Stimulated activated naive CD4-positive, alpha-beta T cell (primary cell): ENCODE measurements around the gene PILRA.
"Not testable (repeated sequence)": the region's sequence is repeated elsewhere in the genome, so short reads cannot be mapped to it uniquely, and the experiment has no call there.

ENCODE experiments used
- DNase-seq, 6 experiments: peaks; one replicate each; lab custom pipeline; 2025; lab: John Stamatoyannopoulos, UW

PILRA gene

DNA sequence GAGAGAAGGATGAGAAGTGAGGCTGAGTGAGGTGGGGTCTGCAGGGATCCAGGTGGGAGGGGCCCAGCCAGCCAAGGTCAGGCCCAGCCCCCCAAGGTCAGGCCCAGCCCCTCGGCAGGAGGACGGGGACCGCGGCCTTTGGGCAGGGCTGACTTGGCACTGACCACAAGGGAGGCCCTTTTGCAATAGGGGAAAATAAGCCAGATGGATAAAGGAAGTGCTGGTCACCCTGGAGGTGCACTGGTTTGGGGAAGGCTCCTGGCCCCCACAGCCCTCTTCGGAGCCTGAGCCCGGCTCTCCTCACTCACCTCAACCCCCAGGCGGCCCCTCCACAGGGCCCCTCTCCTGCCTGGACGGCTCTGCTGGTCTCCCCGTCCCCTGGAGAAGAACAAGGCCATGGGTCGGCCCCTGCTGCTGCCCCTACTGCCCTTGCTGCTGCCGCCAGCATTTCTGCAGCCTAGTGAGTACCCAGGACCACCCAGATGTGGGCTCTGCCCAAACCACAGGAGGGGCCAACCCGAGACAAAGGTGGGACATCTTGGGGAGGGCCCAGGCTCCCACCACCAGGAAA, at the start of gene PILRA:
TSS of gene PILRA (plus strand) at position 227 of the 571 bp plus-strand sequence. CDS start at position 397, 170 bp downstream.
- no peak for DNase-seq

DNA sequence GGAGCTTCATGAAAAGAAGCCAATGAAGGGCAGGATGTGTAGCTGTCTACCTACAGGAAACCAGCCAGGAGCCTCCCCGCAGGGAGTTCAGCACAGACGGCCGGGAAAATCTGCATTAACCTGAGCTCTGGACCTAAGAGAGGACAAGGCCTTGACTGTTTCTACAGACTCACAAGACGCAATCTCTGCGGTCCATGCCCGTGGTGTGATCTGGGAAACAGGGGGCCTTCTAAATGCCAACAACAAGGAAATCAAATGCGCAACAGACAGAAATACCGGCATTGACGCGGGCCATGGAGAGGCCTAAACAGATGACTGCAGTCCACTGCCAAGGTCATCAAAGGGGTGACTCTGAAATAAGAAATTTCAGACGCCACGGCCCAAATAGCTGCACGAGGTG, 49.1 kb upstream of the PILRA start:
- DNase-seq, result not testable (repeated sequence)

DNA sequence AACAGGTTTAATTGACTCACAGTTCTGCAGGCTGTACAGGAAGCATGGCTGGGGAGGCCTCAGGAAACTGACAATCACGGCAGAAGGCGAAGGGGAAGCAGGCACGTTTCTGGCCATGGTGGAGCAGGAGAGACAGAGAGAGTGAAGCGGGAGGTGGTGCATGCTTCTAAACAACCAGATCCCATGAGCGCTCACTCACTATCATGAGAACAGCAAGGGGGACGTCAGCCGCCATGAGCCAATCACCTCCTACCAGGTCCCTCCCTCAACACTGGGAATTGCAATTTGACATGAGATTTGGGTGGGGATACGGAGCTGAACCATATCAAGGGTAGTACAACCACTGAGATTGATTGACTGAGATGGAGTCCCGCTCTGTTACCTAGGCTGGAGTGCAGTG, 47.6 kb upstream of the PILRA start:
- DNase-seq, result not testable (repeated sequence)

GRCh38 chr7:100326914-100327313, 46.4 kb upstream of the PILRA start:
- not testable (repeated sequence) for DNase-seq

GRCh38 chr7:100335566-100336466, 37.5 kb upstream of the PILRA start:
- DNase-seq, result peak; percentile 72 to 91 (median 82)

- not testable (repeated sequence) for DNase-seq
Observed at GRCh38 chr7:100338083-100338696, 35.1 kb upstream of the PILRA start.

DNA sequence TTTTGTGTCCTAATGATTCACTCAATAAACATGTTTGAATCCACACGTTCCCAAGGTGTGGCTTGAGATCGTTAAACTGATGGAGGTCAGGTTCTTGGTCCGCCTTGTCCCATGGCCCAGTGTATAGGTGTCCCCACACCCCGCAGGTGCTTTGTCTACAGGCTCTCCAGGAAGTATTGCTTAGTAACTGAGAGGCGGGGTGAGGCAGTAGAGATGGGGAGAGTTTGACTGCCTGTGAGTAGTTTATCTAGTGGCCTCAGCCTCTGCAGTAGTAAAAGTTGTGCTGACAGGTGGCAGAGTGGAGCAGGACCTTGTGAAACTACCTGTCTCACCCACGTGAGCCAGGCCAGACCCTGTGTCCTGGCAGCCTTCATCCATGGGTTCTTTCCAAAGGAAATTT, 32.0 kb upstream of the PILRA start:
- DNase-seq, result not testable (repeated sequence)

DNA sequence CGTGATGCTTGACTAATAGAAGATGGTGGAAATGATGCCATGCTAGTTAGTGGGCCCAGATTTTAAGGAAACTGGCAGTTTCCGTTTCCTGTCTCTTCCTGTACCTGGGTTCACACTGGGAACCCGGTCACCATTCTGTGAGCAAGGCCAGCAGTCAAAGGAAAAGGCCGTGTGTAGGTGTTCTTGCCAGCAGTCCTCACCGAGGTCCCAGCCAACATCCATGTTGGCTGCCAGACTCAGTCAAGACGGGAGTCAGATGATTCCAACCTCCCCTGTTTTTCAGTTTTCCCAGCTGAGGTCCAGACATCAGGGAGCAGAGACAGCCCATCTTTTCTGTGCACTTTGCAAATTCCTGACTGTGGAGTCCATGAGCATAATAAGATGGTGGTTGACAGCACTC, 30.5 kb upstream of the PILRA start:
- DNase-seq, result no peak

GRCh38 chr7:100344124-100344559, 29.1 kb upstream of the PILRA start:
- not testable (repeated sequence) for DNase-seq

GRCh38 chr7:100344560-100345287, 28.6 kb upstream of the PILRA start:
- peak; percentile 69 to 89 (median 83) for DNase-seq

DNA sequence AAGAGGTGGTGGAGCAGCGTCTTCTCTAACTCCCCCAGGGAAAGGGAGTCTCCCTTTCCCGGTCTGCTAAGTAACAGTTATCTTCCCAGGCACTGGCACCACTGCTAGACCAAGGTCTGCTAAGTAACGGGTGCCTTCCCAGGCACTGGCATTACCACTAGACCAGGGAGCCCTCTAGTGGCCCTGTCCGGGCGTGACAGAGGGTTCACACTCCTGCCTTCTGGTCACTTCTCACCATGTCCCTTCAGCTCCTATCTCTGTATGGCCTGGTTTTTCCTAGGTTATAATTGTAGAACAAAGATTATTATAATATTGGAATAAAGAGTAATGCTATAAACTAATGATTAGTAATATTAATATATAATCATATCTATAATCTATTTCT, 28.0 kb upstream of the PILRA start:
- DNase-seq, result peak; percentile 32 to 70 (median 44)

DNA sequence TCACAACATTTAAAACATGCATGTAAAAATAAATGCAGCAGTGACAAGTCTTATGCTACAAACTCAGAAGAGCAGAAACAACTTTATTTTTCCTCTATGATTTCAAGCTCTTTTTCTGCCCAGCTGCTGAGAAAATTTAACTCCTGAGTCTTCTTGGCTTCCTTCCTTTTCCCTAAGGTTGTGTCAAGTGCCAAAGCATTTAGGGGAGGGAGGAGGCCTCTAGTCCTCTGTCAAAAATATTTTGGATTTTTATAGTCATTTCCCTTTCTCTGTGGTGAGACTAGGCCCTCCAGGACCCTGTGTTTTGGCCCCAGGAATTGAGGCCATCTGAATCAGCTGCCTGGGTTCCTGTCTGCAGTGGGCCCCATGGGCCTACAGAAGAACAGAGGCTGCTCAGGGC, 26.4 kb upstream of the PILRA start:
- DNase-seq, result no peak

GRCh38 chr7:100348805-100349204, 24.5 kb upstream of the PILRA start:
- no peak for DNase-seq

GRCh38 chr7:100349757-100350156, 23.5 kb upstream of the PILRA start:
- DNase-seq, result no peak

DNA sequence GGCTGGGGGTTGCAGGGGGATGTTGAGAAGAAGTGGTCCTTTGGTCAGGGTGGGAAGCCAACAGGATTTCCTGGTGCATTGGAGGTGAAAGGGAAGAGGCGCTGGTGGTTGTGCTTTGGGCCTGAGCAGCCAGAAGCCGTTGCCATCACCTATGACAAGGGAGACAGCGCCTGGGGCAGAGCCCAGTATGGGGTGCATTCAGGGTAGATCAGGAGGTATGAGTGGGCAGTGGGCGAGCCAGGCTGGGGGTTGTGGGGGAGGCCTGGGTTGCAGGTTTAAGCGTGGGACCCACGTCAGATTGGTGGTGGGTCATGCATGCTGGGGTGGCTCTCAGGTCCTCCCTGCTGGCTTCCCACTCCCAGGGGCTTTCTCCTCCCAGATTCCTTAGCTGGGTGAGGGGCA, 21.6 kb upstream of the PILRA start:
- no peak for DNase-seq

DNA sequence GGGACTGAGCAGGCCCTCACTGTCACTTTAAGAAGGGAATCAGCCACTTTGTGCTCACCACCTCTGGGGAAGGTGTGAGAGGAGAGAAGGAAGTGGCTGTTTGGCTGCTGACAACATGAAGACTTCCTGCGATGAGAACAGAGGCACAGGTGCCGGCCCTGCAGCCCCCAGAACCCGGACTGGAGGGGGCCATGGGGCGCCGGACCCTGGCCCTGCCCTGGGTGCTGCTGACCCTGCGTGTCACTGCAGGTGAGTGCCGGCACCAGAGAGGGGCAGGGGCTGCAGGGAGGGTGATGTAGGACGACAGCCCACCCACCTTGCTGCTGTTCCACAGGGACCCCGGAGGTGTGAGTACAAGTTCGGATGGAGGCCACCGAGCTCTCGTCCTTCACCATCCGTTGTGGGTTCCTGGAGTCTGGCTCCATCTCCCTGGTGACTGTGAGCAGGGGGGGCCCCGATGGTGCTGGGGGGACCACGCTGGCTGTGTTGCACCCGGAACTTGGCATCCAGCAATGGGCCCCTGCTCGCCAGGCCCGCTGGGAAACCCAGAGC, 21.0 kb upstream of the PILRA start:
- not testable (repeated sequence) for DNase-seq

DNA sequence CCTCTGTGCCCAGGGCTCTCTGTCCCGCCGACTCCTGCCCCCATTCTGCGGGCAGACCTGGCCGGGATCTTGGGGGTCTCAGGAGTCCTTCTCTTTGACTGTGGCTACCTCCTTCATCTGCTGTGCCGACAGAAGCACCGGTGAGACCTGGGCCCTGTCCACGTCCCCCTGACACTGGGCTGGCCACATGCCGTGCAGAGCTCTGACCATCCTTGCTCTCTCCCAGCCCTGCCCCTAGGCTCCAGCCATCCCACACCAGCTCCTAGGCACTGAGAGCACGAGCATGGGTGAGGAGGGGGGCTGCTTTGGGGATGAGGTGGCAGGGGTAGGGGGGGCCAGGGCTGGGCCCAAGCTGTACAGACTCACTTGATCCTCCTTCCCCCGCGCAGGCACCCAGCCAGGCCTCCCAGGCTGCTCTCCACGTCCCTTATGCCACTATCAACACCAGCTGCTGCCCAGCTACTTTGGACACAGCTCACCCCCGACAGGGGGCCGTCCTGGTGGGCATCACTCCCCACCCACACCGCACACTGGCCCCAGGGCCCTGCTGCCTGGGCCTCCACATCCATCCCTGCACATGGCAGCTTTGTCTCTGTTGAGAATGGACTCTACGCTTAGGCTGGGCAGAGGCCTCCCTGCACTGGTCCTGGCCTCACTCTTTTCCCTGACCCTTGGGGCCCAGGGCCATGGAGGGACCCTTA, 20.2 kb upstream of the PILRA start:
- DNase-seq, result no peak

DNA sequence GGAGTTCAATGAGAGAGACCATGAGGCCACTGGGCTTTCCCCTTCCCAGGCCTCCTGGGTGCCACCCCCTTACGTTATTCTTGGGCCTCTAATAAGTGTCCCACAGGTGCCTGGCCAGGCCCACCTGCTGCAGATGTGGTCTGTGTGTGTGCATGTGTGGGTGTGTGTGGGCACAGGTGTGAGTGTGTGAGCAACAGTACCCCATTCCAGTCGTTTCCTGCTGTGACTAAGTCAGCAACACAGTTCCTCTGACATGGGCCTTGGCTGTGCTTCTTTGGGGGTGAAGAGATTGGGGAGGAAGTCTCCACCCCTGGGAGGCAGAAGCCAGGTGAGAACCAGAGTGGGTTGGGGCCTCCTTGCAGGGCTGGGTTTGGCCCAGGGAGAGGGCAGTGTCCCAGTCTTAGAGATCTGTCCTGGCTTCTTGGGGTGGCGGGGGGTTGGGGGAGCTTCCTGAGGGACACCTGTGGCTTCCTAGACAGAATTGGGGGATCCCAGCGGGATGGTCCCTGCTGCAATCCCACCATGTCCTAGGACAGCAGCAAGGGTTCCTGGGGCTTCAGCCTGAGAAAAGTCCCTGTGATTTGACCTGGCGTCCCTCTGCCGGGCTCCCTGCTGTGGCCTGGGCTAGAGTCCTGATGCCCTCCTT, 19.5 kb upstream of the PILRA start:
- no peak for DNase-seq

GRCh38 chr7:100356416-100357068, 16.7 kb upstream of the PILRA start:
- no peak for DNase-seq

DNA sequence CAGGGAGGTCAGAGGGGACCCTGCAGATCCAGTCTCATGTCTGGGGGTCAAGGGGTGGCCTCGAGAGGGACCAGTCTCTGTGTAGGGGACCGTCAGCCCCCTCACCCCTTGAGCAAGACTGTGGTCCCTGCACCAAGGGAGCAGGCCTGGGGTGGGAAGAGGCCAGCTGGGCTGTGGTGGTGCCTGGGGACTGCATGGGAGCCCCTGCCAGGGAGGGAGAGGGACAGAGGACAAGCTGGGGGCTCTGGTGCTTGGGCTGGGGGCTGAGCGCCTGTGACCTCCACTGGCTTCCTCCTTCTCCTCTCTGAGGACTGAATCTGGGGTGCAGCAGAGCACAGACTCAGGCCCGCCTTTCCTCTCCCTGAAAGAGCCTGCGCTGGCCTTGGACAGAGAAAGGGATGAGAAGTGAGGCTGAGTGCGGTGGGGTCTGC, 16.1 kb upstream of the PILRA start:
- no peak for DNase-seq
